CD4-positive, alpha-beta T cell treated with Interleukin-21 for 1 hour (primary cell): ENCODE data around the gene FAHD1.

ENCODE experiments used
- DNase-seq: peaks from one replicate; pipeline ENCODE4 v3.0.0-alpha.2; 2020

Gene FAHD1

DNA sequence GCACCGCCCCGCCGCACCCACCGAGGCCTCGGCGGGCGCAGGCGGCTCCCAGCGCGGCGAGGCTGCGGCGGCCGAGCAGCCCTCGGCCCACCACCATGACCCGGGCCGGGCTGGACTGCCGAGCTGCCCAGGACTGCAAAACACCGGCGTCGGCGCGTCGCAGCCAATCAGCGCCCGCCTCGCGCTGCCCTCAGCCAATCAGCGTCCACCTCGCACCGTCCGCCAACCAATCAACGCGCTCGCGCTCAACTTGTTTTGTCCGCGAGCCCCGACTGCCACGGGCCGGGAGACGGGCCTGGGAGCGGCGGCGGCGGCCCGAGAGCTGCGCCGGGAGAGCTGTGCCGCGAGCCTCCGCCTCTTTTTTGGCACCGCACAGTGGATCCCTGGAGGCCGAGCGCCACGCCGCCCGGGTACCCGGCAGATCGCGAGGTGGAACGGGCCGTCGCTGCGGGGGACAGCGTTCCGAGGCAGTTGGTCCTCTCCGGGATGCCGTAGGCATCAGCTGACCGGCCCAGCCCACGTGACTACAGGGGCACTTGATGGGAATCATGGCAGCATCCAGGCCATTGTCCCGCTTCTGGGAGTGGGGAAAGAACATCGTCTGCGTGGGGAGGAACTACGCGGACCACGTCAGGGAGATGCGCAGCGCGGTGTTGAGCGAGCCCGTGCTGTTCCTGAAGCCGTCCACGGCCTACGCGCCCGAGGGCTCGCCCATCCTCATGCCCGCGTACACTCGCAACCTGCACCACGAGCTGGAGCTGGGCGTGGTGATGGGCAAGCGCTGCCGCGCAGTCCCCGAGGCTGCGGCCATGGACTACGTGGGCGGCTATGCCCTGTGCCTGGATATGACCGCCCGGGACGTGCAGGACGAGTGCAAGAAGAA lies at the start of gene FAHD1, which contains the start of gene HAGH:
FAHD1 (plus strand) TSS at position 516 of the 883 bp plus-strand sequence; CDS start at position 549, 33 bp downstream.
HAGH (minus strand) TSS at position 135 of the 883 bp plus-strand sequence; CDS start at position 97, 38 bp downstream.
- peak; percentile 93 for DNase-seq

DNA sequence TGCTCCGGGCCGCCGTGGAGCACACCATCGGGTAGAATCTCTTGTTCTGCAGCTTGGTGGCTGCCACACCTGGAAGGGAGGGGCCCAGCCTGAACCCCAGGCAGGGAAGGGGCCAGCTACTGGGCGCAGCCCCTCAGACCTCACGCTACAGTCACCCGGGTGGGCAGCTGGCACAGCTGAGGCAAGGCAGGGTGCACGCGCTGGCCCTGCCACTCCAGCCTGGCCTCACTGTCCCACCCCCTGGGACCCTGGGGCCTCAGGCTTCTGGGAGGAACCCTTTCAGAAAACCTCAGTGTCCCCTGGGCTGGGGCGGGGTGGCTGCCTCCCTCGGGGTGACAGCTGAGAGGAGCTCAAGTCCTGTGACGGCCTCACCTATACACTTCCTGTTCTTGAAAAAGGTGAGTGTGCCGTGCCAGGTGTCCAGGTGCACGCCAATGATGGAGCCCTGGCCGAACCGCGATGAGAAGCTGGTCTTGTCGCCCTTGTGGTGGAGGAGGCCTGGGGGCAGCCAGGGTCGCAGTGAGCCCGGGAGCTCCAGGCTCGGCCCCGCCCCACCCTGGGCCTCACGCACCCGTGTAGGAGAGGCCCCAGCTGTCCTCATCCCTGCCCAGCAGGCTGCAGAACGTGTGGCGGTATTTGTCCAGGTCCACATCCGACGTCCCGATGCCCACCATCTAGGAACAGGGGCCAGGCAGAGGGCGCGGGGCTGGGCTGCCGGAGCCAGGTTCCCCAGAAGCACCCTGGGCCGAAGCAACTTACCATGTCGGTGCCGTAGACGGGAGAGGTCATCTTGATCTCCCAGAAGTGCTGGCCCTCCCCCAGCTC lies 49.4 kb upstream of the FAHD1 start:
- no peak for DNase-seq

DNA sequence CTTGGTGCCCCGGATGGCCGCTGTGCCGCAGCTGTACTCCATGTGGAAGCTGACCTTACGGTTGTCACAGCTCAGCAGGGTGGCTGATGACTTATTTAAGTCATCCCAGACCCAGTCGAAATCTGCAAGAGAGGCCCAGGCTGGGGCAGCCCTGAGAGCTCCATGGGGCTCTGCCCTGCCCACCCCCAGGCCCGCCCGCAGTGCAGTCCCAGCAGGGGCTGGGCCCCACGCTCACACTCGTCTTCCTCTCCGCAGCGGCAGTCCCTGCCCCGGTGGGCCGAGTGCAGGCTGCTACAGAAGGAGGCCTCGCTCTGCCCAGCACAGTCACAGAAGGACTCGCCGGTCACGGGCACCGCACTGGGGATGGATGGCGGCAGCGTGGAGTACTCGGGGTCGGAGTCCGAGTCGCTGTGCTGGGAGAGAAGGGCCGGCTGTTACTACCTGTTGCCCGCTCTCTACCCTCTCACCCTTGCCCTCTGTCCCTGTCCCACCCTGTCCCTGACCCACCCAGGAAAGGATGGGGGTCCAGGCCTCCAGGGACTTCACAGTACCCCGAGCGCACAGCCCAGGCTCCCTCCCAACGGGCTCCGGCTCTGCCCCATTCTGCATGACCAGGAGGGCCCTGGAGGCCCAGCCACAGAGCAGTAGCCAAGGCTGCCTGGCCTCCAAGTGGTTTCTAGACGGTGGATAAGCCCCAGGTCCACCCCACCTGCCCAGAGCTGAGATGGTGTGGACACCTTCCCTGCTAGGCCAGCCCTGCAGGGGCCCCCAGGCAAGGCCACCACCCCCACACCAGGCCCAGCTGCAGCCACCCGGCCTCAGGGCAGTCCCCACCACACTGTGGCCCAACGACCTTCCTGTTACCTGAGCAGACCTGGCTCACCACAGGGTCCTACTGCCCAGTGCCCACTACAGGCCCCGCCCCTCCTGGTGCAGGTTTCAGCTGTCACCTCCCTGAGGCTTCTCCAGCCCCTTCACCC lies 48.5 kb upstream of the FAHD1 start:
- no peak for DNase-seq

DNA sequence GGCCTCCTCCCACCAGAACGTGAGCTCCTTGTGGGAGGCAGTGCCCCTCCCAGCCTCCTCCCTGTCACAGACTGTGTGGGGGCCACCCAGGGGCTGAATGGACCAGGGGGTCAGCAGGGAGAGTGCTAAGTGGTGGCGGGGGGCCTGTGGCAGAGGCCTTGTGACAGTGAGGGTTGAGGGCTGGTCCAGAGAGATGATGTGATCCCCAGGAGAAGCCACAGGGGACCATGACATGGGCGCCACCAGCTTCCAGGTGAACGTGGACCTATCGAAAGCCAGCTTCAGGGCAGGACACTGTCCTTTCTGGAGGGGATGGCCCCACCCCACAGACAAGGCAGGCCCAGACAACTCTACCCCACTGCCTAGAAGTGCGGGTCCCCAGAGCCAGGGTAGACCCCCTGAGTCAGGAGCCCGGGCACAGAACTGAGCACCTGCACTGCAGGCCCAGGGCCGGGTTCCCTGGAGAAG lies 47.7 kb upstream of the FAHD1 start:
- no peak for DNase-seq

DNA sequence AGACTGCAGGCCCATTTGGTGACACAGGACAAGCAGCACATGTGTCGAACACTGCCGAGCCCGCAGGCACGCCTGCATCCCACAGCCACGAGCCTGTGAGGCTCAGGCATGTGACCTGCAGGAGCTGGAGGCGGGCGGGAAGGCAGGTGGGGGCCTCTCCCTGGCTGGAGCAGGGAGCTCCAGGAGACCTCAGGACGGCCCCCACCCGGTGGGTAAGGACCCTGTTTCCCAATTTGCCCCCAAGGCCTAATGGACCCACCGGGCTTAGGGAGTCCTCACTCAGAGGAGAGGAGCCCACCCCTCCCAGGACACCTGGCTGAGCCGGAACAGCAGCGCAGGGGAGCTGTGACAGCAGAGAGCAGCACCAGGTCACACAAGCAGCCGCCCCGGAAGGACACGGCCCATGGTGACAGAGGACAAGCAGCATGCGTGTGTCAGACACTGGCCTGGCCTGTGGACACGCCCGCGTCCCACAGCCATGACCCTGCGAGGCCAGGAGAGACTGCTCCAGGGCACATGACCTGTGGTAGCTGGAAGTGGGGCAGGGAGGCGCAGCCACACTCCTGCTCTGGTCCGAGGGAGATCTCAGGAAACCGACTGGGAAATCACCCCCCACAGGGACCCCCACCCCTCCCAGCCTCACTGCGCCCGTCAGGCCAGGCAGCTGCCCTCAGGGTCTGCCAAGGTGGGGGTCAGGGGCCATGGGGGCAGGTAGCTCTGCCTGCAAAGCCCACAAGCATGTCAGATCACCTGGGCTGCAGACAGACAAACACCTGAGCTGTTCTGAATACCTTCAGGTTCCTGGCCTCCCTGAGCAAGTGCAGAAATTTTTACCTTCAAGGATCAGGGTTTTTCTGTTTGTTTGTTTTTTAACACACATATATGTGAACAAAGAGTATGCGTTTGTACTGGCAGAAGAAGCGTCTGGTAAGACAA lies 47.0 kb upstream of the FAHD1 start:
- DNase-seq: no peak

DNA sequence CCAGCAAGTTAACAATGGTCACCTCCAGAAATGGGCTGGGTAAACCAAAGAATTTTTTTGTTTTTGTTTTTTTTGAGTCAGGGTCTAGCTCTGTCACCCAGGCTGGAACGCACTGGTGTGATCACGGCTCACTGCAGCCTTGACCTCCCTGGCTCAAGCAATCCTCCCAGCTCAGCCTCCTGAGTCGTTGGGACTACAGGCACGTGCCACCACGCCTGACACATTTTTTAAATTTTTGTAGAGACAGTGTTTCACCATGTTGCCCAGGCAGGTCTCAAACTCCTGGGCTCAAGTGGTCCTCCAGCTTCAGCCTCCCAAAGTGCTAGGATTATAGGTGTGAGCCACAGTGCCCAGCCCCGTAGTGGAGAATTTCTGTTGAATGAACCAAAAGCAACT lies 46.3 kb upstream of the FAHD1 start:
- DNase-seq: no peak

DNA sequence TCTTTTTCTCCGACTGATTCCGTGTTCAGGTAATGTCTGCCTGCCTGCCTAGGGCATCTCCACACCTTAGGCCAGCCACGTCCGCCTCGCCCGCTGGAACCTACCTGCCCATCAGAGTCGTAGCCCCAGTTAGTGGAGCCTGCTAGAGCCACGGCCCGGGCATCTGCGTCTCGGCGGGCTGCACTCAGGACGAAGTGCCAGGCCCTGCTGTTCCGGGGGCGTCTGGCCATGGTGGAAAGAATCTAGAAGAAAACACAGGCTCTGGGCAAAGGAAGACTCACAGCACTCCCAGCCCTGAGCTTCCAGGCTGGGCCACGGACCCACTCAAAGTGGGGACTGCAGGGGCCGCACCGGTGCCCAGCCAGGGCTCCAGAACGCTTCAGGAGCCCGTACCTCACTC lies 45.8 kb upstream of the FAHD1 start:
- DNase-seq: no peak

DNA sequence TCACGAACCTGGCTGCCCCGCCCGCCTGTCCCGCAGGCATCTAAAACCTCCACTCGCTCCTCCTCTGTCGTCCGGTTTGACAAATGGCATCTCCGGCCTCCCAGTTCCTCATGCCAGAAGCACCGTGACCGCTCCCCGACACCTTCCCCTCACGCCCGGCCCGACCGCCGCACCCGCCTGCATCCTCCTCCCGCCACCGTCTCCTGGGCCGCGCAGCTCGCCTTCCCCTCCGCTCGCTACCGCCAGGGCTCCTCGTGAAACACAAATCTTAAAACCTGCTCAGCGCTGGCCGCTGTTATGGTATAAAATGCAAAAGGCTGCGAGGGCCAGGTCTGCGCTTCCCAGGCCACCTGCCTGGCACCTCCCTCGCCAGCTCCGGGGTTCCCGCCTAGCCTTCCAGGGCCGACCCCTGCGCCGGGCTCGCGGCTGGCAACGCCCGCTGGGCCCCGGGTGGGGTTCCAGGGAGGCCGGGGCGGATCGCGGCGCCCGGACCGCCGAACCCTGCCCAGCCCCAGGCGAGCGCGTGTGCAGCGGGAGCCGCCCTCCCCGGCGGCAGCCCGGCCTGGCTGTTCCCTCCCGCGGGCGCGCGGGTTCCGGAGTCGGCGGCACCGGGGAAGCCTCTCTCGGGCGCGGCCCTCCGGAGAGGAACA lies 45.1 kb upstream of the FAHD1 start:
- DNase-seq: peak; percentile 28

DNA sequence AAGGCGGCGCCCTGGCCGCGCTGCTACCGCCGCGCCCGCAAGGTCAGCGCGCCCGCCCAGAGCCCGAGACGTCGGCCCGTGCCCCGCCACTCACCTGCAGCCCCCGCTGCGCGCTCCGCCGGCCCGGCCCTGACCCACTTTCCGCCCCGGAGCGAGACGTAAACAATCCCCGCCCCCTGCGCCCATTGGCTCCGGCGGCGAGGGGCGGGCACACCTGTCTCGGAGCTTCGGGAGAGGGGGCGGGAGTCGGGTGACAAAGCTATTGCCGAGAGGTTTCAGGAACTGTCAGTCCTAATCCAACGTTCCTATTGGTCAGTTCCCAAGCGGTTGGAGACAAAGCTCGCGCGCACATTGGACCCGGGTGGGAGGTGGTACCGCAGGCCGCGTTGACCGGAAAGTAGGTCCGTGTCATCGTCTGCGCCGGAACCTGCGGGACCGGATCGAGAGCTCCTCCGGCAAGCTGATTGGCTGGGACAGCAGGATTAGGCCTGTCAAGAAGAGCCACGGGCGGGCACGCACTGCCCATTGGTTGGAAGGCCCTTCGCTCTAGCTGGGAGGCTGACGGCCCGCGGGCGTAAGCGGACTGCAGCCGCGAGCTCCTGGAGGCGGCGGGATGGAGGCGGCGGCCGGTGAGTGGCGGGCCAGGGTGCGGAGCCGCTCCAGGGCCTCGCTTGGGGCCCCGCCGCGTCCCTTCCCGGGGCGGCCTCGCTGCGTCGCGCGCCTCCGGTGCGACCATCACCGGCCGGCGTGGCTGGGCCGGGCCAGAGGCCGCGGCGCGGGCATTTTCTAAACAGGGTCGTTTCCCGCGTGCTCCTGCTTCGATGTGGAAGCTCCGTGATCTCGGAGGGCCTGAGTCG lies 44.4 kb upstream of the FAHD1 start, which contains the start of the genes NUBP2 and SPSB3:
NUBP2 (plus strand) TSS at position 553 of the 857 bp plus-strand sequence; CDS start at position 614, 61 bp downstream.
SPSB3 (minus strand) TSS at position 164 of the 857 bp plus-strand sequence. CDS start 1,088 bp downstream, outside the sequence.
- peak; percentile 100 for DNase-seq

DNA sequence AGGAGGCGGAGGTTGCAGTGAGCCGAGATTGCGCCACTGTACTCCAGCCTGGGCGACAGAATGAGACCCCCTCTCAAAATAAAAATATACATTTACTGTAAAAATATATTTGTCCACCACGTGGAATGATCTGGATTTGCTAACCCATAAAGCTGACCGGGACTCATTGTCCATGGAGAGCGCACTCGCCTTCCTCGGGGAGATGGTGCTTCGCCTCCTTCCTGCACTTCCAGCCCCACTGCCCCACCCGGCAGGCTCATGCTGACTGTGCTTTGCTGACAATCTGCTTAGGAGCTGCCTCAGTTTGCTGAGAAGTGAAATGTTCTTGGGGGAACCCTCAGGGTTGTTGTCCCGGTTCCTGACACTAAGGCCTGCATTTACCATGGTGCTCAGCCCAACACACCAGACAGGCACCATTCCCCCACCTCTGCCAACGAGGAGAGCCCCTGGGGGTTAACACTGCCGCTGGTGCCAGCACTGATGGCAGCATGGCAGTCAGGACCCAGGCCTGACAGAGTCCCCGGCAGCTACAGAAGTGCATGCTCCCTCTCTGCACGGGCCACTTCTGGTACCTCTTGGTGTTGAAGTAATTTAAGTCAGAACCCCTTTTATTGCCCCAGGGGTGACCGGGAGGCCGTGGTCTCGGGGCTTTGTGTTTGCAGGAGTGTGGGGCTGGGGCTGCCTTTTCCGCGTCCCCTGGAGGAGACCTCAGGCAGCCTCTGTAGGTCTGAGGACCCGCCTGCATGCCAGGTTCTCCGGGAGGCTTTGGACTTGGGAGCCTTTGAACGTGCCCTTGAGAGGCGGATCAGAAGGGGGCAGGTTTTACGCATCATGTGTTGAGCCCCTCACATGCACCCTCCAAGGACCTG lies 41.8 kb upstream of the FAHD1 start:
- no peak for DNase-seq

DNA sequence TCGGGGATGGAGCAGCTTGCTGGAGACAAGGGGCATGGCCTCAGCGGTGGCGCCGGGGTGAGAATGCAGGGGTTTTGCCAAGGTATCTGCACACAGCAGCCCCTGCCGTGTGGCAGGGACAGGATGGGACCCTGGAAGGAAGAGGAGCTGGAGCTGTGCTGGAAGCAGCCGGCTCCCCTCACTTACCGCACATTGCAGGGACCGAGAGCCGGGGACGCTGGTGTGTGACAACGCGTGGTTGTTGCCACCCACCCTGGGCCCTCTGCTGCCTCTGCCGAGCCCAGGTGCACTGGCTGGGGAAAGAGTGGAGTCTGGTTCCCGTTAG lies 41.2 kb upstream of the FAHD1 start:
- DNase-seq: no peak

DNA sequence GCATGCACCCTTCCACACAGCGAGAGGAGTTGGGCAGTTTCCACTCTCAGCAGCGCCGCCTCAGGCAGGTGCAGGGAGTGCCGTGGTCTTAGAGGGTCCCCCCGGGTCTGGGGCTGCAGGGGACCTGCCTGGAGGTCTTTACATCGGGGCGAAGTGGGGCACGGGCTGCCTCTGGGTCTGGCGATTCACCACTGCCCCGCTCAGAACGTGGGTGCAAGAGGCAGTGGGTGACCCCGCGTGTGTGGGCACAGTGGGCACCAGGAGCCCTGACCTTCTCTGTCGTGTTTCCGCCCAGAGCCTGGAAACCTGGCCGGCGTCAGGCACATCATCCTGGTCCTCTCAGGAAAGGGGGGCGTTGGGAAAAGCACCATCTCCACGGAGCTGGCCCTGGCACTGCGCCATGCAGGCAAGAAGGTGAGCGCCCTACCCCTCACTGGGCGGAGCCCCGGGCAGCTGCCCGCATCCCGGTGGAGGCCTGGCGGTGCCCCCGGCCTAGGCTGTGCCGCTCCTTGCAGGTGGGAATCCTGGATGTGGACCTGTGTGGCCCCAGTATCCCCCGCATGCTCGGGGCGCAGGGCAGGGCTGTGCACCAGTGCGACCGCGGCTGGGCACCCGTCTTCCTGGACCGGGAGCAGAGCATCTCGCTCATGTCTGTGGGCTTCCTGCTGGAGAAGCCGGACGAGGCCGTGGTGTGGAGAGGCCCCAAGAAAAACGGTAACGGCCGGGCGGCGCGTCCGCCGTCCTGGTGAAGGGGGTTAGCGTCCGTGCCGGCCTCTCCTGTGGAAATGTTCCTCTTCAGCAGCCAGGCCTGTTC lies 40.6 kb upstream of the FAHD1 start:
- no peak for DNase-seq

DNA sequence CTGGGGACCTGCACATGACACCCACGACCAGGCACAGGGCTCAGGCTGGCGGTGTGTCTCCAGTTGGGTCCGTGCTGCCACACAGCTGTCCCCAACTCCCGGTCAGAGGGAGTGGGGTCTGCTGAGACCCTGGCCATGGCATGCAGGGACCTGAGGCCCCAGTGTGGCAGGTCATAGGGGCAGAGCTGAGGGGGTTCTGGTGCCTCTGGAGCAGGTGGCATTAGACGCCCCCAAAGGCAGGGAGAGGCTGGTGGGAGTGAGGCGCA lies 40.0 kb upstream of the FAHD1 start:
- no peak for DNase-seq

DNA sequence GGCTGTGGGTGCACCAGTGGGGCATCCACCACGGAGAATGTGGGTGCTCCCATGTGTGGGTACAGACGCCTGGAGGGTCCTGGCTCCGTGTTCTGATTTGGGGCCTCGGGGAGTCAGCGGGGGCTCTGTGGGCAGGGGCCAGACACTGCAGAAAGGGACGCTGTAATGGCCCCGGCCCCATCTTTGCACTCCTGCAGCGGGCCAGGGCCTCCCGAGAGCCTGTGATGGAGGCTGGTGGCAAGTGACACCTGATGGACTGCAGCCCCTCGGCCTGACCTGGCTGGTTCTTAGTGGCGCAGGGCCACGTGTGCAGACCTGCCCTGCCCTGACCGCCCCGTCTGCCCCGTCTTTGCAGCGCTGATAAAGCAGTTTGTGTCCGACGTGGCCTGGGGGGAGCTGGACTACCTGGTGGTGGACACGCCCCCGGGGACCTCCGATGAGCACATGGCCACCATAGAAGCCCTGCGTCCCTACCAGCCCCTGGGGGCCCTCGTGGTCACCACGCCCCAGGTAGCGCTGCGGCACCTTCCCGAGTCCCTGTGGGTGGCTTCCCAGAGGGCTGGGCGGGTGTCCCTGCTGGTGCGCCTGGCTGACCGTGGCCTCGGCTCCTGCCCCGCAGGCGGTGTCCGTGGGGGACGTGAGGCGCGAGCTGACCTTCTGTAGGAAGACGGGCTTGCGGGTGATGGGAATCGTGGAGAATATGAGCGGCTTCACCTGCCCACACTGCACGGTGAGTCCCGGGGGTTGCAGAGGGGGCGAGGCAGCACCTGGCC lies 39.5 kb upstream of the FAHD1 start:
- no peak for DNase-seq

DNA sequence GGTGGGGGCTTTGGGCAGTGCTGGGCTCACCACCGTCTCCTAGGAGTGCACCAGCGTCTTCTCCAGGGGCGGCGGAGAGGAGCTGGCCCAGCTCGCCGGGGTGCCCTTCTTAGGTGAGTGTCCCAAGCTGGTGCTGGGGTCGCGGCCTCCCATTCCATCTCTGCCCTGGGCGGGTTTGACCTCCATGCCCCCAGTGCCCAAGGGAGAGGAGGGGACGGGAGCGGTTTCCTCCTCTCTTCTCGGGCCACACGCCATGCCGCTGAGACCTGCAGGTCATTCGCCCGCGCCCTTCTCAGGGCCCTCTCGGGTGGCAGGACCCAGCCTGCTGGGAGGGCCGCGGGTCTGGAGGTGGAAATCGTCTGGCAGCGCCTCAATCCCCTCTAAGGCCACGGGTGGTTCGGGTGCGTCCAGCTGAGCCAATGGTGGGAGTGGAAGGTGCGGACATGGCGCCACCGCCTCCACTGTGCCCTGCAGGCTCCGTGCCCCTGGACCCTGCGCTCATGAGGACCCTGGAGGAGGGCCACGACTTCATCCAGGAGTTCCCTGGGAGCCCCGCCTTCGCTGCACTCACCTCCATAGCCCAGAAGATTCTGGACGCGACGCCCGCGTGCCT lies 38.8 kb upstream of the FAHD1 start:
- no peak for DNase-seq

DNA sequence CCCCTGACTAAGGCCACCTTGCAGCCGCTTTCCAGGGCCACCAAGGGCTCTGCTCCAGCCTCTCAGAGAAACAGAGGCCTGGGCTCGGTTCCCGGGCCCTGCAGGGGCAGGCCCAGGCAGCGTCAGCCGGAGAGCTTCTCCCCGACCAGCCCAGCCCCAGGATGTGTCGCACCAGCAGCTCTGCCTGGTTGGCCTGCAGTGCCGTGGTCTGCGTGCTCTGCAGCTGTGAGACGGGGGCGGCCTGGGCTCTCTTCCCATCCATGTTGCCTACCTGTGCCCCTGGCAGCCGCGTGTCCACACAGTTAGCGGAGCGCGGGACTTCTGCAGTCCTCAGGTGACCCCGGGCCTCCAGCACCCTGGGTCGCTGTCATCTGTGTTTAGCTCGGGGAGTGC lies 38.3 kb upstream of the FAHD1 start:
- DNase-seq: no peak

DNA sequence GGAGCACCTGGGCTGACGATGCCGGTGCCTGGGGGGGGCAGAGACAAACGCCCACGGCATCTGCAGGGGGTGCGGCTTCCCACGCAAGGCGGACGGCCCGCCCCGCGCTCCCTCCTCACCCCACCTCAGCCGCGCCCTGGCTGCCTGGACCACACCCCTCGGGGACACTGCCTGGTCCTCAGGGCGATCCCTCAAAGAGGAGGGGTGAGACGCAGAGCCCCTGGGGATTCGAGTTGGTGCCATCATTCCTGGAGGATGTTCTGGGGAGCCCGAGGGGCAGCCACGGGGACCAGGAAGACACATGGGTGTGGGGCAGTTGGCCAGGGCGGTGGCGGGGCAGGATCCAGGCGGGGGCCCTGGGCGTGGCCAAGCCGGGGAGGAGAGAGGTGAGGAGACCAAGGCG lies 37.4 kb upstream of the FAHD1 start:
- no peak for DNase-seq
